ENCODE results near the gene PLEKHA8.

Gene PLEKHA8, protein sequence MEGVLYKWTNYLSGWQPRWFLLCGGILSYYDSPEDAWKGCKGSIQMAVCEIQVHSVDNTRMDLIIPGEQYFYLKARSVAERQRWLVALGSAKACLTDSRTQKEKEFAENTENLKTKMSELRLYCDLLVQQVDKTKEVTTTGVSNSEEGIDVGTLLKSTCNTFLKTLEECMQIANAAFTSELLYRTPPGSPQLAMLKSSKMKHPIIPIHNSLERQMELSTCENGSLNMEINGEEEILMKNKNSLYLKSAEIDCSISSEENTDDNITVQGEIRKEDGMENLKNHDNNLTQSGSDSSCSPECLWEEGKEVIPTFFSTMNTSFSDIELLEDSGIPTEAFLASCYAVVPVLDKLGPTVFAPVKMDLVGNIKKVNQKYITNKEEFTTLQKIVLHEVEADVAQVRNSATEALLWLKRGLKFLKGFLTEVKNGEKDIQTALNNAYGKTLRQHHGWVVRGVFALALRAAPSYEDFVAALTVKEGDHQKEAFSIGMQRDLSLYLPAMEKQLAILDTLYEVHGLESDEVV

GRCh38 chr7:30028216-30028748 lies at the start of gene PLEKHA8:
TSS of gene PLEKHA8 (plus strand) at chr7:30028412. CDS start at chr7:30028763, 351 bp downstream.
- peak; percentile 86 for DNase-seq

- DNase-seq = no peak
Observed at GRCh38 chr7:29980151-29980550, 48.1 kb upstream of the PLEKHA8 start.

DNA sequence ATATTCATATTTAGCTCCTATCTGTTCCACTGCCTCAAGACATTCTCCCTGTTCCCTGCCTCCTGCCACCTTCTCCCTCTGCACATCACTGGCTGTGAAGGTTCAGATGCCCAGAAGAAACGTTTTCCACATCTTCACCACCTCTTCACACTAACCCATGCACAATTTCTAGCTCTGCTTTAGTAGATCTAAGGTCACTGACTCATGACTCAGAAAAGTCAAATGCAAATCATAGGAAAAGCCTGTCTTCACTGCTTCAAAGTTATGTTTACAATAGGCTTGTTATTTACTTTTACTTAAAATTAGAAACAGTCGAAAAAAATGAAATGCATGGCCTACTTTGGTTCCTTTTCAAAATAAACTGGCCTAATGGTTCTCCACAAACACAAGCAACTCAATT lies 41.1 kb upstream of the PLEKHA8 start:
- no peak for DNase-seq

- no peak for DNase-seq
Observed at GRCh38 chr7:29987811-29988317, 40.3 kb upstream of the PLEKHA8 start.

- DNase-seq = peak; percentile 22
Observed at GRCh38 chr7:29988424-29989256, 39.6 kb upstream of the PLEKHA8 start.

DNA sequence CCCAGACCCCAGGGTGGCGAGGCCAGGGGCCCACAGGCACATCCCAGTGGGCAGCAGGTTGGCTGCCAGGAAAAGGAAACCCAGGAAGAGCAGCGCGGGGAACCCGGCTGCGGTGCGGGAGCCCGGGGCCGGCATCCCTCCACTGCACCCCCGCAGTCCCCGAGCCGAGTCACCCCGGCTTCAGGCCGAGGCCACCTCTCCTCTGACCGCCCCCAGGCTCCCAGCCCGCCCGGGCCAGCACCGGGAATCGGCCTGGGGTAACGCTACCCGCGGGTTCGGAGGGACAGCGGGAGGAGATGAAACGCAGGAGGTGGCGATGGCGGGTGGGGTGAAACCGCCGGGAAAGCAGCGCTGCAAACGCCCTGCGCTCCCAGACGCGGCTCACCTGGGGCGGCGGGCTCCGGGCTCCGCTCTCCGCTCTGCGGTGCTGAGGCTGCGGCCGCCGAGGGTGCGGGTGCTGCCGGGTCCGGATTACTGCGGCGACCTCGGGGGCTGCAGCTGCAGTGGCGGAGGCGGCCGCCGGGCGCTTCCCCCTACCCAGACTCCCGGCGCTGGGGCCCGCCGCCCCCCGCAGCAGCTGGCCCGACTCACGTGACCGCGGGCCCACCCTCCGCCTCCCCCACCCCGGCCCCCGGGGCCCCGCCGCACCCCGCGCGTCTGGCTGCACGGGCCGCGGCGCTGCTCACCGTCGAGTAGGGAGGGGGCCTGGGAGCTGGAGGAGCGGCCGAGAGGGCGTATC lies 38.8 kb upstream of the PLEKHA8 start, which contains the start of gene SCRN1:
SCRN1 (minus strand) TSS at position 545 of the 739 bp plus-strand sequence. CDS start 20,734 bp downstream, outside the sequence.
- DNase-seq = peak; percentile 19

GRCh38 chr7:29990931-29991330 lies 37.3 kb upstream of the PLEKHA8 start:
- no peak for DNase-seq

- no peak for DNase-seq
Observed at GRCh38 chr7:29991937-29992336, 36.3 kb upstream of the PLEKHA8 start.

DNA sequence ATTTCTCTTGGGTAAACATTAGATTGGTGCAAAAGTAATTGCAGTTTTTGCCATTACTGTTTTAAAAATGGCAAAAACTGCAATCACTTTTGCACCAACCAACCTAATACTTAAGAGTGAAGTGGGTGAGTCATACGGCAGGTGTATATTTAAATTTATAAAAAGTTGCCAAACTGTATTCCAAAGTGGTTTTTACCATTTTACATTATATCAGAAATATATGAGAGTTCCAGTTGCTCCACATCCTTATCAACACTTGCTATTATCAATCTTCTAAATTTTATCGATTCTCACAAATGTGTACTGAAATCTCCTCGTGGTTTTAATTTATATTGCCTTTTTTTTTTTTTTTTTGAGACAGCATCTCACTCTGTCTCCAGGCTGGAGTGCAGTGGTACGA lies 35.1 kb upstream of the PLEKHA8 start:
- no peak for DNase-seq

DNA sequence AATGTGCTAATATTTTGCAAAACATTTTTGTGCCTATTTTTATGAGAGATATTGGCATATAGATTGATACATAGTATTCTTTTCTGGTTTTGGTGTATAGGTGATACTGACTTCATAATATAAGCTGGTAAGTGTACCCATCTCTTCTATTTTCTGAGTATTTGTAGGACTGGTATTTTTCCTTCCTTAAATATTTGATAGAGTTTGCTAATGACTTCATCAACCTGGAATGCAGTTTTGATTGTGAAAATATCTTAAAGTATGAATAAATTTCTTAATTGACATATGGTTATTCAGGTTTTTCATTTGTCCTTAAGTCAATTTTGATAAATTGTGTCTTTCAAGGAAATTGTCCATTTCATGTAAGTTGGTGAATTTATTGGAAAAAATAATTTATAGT lies 32.6 kb upstream of the PLEKHA8 start:
- DNase-seq = no peak

GRCh38 chr7:29996321-29996720 lies 31.9 kb upstream of the PLEKHA8 start:
- DNase-seq = no peak

GRCh38 chr7:29998489-29998888 lies 29.7 kb upstream of the PLEKHA8 start:
- DNase-seq = no peak

GRCh38 chr7:30001998-30002397 lies 26.2 kb upstream of the PLEKHA8 start:
- no peak for DNase-seq

DNA sequence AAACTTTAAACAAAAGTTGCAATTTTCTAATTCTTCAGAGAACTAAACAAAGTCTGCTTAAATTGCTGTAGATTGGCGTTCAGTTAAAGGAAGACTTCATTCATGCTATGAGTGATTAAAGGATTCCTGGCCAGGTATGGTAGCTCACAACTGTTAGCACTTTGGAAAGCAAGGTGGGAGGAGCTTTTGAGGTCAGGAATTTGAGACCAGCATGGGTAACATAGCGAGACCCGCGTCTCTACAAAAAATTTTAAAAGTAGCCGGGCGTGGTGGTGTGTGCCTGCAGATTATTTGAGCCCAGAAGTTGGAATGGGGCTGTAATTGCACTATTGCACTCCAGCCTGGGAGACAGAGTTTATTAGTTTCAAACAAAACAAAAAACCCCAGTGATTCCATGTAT lies 25.1 kb upstream of the PLEKHA8 start:
- no peak for DNase-seq

GRCh38 chr7:30005464-30005863 lies 22.7 kb upstream of the PLEKHA8 start:
- no peak for DNase-seq

DNA sequence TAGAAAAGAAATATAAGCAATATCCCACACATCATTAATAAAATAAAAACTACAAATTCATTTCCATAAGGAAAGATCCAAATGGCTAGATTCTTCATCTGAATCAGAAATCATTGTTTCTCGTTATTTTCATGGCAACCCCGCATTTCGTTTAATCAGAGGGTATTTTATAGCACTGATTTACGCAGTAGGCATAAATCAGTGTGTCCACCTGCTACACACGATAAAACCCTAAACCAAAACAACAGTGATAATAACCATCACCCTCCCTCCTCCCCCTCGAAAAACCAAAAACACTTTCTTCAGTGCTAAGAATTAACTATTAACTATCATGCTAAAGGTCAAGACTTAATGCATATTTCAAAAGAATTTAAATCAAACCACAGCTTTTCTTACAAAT lies 18.2 kb upstream of the PLEKHA8 start:
- DNase-seq = no peak

DNA sequence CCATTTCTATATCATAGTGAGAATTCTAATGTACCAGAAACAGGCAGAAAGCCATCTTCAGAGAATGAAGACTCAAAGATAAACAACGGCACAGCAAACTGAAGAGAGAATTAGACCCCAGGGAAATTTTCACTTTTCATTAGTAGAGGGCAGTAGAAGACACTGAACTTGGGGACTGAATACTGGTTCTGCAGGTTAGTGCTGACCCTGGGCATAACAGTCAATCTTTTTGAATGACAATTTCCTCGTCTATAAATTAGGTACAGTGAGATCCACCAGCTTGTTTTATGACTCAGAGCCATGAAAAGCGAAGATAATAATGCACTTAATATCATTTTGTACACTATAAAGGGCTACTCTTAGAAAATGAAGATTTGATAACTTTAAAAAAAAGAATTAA lies 15.5 kb upstream of the PLEKHA8 start:
- DNase-seq = no peak

DNA sequence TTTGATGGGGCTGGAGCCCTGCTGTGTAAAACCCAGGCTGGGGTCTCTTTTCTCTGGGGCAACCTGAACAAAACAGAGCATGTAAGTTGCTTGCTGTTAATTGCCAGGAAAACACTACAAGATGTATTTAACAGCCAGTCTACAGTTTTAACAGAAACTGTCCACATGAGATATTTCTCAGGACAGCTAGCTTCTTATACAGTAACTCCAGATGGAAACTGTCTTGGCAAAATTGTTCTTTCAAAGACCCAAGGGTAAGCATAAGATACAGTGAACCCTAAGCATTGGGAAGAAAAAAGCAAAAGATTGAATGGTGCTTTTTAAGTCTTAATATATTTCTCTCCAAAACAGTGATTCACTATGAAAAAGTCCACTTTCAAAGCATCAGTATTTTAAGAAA lies 9.8 kb upstream of the PLEKHA8 start:
- DNase-seq = no peak

GRCh38 chr7:30019387-30019786 lies 8.8 kb upstream of the PLEKHA8 start:
- no peak for DNase-seq

DNA sequence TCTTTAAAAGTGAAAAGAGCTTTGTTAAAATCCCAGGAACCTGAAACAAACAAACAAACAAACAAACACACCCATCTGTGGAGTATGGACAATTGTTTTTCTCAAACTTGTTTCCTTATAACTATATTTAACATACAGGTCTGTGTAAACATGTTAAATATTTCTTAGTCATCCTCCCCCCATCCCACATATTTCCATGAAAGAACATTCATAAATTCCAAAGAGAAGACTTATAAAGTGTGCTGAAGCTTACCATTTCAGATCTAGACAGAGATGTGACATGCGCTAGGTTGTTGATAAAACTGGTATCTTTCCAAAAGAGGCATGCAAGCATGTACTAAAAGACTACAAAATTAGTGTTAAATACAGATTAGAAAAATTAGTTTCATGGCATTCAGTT lies 8.3 kb upstream of the PLEKHA8 start:
- DNase-seq = no peak

GRCh38 chr7:30020535-30020934 lies 7.7 kb upstream of the PLEKHA8 start:
- DNase-seq = no peak

DNA sequence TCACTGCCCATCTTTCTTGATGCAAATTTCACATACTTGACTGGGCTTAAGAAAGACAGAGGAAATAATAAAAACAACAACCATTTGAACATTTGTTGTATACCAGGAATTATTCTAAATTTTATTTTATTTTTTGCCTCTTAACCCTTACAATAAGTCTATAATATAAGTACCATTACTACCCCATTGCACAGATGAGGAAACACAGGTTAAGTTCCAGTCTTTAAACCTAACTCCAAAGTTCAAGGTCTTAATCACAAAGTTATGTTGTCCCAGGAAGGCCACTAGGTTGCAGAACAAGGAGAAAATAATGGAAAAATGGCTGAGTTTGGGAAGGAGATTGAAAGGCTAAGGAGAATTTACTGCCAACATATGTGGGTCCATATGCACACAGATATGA lies 5.2 kb upstream of the PLEKHA8 start:
- no peak for DNase-seq

DNA sequence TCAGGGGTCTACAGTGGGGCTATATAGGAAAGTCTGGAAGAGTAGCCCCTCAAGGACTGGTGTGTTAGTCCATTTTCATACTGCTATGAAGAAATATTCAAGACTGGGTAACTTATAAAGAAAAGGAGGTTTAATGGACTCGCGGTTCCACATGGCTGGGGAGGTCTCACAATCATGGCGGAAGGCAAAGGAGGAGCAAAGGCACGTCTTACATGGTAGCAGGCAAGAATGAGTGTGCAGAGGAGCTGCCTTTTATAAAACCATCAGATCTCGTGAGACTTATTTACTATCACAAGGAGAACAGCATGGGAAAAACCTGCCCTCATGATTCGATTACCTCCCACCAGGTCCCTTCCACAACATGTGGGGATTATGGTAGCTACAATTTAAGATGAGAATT lies 4.7 kb upstream of the PLEKHA8 start:
- DNase-seq = no peak

Measured in activated naive CD4-positive, alpha-beta T cell treated with anti-CD3 and anti-CD28 coated beads, Interleukin-2, amount 50 U/mL, for 16 hours (primary cell).